BLaER1 (cell line): ENCODE measurements around the gene KAZN.

ENCODE experiments used
- H3K27ac ChIP-seq: shearing (Covaris generic); formaldehyde crosslinking; 2 replicates; pipeline ENCODE4 v1.8.1; 2022
- H3K27me3 ChIP-seq: shearing (Covaris generic); formaldehyde crosslinking; 2 replicates; pipeline ENCODE4 v1.8.1; 2022
- H3K36me3 ChIP-seq: shearing (Covaris generic); formaldehyde crosslinking; 2 replicates; pipeline ENCODE4 v1.8.1; 2022
- H3K4me1 ChIP-seq: shearing (Covaris generic); formaldehyde crosslinking; 2 replicates; pipeline ENCODE4 v1.8.1; 2022
- H3K4me2 ChIP-seq: shearing (Covaris generic); formaldehyde crosslinking; 2 replicates; pipeline ENCODE4 v1.8.1; 2022
- H3K4me3 ChIP-seq: shearing (Covaris generic); formaldehyde crosslinking; 2 replicates; pipeline ENCODE4 v1.8.1; 2022
- H3K9ac ChIP-seq: shearing (Covaris generic); formaldehyde crosslinking; 2 replicates; pipeline ENCODE4 v1.8.1; 2022
- H3K9me3 ChIP-seq: shearing (Covaris generic); formaldehyde crosslinking; 2 replicates; pipeline ENCODE4 v1.8.1; 2022
- H4K20me1 ChIP-seq: shearing (Covaris generic); formaldehyde crosslinking; 2 replicates; pipeline ENCODE4 v1.8.1; 2022
- Cebpa-rat ChIP-seq: shearing (Covaris generic); IDR thresholded peaks from 2 replicates; pipeline ENCODE4 v1.8.1; 2022

KAZN gene

DNA sequence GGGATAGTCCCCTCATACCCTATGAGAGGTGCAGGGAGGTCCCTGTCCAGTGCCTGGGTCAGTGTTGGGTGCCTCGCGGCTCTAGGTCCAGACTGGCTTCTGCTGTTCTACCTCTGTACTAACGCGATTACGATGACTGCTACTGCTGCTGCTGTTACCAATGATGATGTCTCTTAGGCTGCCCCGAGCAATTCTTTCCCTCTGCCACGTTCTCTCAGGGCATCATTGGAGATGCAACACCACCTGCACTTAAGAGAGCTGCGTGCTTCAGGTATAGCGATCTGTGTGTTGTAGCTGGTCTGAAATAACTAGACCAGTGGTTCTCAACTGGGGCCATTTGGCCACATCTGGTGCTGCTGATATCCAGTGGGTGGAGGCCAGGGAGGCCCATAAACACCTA, 36.9 kb downstream of the KAZN start:
- H3K27me3 ChIP-seq = no peaks in the 10 kb centered on the region
- H3K36me3 ChIP-seq = no peaks in the 10 kb centered on the region
- H3K9me3 ChIP-seq = no peaks in the 10 kb centered on the region
- no peak overlapping the region for H3K4me2 ChIP-seq
- H3K9ac ChIP-seq = no peak overlapping the region
- no peak overlapping the region for H3K27ac ChIP-seq
- peaks cover 15% of the 10 kb centered on the region for H3K4me1 ChIP-seq
- no peak for TF ChIP-seq Cebpa-rat
- no peaks in the 10 kb centered on the region for H4K20me1 ChIP-seq
- no peak overlapping the region for H3K4me3 ChIP-seq

DNA sequence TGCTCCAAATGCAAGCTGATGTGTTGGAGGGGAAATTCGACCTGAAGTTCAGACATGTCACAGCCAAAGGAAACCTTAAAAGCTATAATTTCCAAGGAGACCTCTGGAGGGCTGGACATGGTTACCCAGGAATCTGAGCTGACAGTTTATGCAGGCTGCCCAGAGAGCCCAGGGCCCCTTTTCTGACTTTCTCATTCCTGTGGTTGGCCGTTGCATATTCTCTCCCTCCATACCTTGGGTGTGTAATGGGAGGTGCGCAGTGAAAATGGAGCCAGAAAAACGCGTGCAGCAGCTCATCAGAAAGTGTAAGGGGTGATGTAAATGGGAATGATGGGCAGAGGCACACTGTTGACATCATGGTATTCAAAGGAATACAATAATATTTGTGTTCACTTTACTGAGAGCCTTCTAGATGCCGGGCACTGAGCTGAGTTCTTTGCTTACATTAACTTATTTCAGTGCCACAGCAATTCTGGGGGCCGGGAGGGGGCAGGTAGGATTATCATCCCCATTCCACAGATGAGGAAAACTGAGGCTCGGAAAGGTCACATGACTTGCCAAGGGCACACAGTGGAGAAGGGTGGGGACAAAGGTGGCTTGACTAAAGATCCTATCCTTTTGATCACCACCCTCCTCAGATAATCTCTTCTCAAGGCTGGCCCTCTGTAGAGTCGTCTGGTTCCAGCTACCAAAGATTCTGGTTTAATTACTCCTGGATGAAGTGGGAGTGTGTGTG, 38.6 kb downstream of the KAZN start:
- Histone ChIP-seq H4K20me1 (no peaks in the 10 kb centered on the region), H3K4me2 (no peak overlapping the region), H3K27me3 (no peaks in the 10 kb centered on the region), H3K27ac (no peak overlapping the region), H3K36me3 (no peaks in the 10 kb centered on the region), H3K9ac (no peak overlapping the region), H3K4me3 (no peak overlapping the region), H3K9me3 (0 out of 2 replicates have a peak, but pooled peaks cover 2% of the 10 kb centered on the region), H3K4me1 (peaks cover 15% of the 10 kb centered on the region)
- TF ChIP-seq Cebpa-rat = no peak

DNA sequence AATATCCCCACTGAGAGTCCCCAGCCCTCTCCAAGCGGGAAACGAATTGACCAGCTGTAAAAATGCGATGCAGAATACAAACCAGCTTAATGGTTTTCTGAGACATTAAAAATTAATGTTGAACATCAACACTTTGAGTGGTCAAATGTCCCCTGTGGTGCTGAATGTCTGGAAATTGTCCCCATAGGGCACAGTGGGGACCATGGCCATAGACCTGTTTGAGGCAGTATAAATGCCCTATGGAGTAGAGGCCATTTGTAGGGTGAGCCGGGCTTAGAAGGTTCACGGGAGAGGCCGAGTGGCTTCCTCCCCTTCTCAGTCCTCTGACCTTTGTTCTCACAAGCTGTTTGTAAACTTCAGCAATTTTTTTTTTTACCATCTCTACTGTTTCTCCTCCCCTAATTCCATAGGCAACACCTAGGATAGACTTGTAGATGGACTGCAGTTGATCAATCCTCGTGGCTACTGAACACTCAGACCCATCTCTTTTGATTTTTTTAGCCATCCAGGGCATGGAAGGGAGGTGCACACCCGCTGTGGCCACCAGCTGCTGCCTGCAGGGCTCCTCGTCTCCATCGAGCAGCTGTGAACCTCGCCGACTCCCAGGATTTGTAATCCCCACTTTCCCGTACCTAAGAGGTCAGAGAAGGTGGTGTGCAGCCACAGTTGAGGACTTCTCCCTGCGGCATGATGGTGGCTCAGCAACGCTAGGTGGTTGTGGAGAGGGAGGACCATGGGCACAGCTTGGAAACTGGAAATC, 41.0 kb downstream of the KAZN start:
- no peak overlapping the region for H3K4me2 ChIP-seq
- no peak overlapping the region for H3K9ac ChIP-seq
- no peak overlapping the region for H3K4me3 ChIP-seq
- no peaks in the 10 kb centered on the region for H4K20me1 ChIP-seq
- H3K27me3 ChIP-seq = no peaks in the 10 kb centered on the region
- peaks cover 23% of the 10 kb centered on the region for H3K4me1 ChIP-seq
- peaks cover 23% of the 10 kb centered on the region for H3K9me3 ChIP-seq
- H3K27ac ChIP-seq = no peak overlapping the region
- H3K36me3 ChIP-seq = no peaks in the 10 kb centered on the region
- TF ChIP-seq Cebpa-rat = no peak

DNA sequence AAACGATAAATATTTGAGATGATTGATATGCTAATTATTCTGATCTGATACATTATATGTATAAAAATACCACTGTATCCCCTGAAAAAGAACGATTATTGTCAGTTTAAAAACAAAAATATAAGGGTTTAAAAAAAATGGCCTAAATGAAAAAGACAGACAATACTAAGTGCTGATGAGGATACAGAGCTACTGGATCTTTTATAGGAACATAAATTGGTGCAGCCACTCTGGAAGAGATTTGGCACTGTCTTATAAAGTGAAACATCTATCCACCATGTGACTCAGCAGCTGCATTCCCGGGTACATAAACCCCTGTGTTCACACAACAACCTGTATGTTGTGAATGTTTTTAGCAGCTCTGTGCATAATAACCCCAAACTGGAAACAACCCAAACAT, 44.2 kb downstream of the KAZN start:
- Histone ChIP-seq H3K4me2 (no peak overlapping the region), H3K27ac (no peak overlapping the region), H4K20me1 (no peaks in the 10 kb centered on the region), H3K4me3 (no peak overlapping the region), H3K4me1 (peaks cover 14% of the 10 kb centered on the region), H3K9ac (no peak overlapping the region), H3K36me3 (no peaks in the 10 kb centered on the region), H3K27me3 (no peaks in the 10 kb centered on the region), H3K9me3 (peaks cover 35% of the 10 kb centered on the region)
- no peak for TF ChIP-seq Cebpa-rat

- no peaks in the 10 kb centered on the region for H4K20me1 ChIP-seq
- no peak for TF ChIP-seq Cebpa-rat
- no peaks in the 10 kb centered on the region for H3K27me3 ChIP-seq
- H3K4me2 ChIP-seq = no peak overlapping the region
- H3K9ac ChIP-seq = no peak overlapping the region
- no peaks in the 10 kb centered on the region for H3K36me3 ChIP-seq
- H3K27ac ChIP-seq = no peak overlapping the region
- H3K4me3 ChIP-seq = no peak overlapping the region
- H3K4me1 ChIP-seq = peaks cover 14% of the 10 kb centered on the region
- H3K9me3 ChIP-seq = peaks cover 34% of the 10 kb centered on the region
These were observed 48.5 kb downstream of the KAZN start for GRCh38 chr1:14646973-14647372.

DNA sequence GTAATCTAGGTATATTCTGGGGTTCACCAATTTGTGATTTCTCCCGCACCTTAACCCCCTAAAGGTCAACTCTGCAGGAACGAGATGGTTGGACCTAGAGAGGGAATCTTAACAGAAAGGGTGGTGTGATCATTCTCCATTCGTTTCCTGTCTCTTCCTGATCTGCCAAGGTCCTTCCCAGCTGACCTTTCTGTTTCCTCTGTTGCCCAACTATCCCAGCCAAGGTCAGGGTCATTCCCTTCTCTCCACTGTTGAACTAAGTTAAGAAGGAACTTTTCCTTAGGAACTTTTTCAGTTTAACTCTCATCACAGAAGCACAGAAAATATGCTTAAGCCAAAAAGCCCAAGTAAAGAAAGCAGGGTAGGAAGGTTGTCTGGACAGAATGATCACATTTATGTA, 49.3 kb downstream of the KAZN start:
- H3K4me2 ChIP-seq = no peak overlapping the region
- no peaks in the 10 kb centered on the region for H3K27me3 ChIP-seq
- no peak for TF ChIP-seq Cebpa-rat
- H3K27ac ChIP-seq = no peak overlapping the region
- no peaks in the 10 kb centered on the region for H3K36me3 ChIP-seq
- peaks cover 28% of the 10 kb centered on the region for H3K9me3 ChIP-seq
- H4K20me1 ChIP-seq = no peaks in the 10 kb centered on the region
- no peak overlapping the region for H3K9ac ChIP-seq
- peaks cover 14% of the 10 kb centered on the region for H3K4me1 ChIP-seq
- no peak overlapping the region for H3K4me3 ChIP-seq

DNA sequence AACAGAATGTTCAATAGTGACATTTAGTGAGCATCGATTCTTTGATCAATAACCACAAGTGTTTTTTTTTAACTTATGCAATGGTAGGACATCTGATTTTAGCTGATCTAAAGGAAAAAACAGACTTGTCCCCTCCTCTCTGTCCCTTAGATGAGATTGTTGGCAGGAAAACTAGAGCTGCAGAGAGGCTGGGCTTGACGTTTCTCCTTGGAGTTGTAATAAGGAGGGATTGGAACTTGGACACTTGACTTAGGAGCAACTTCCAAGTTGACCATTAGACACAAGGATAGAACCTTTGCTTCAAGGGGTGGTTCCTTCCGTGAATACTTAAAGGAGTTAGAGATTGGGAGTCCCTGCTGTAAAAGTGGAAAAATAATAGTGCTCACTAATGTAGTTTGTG, 49.9 kb downstream of the KAZN start:
- H3K9me3 ChIP-seq = peaks cover 22% of the 10 kb centered on the region
- no peak overlapping the region for H3K9ac ChIP-seq
- H3K4me3 ChIP-seq = no peak overlapping the region
- H3K27me3 ChIP-seq = no peaks in the 10 kb centered on the region
- H3K4me2 ChIP-seq = no peak overlapping the region
- H3K27ac ChIP-seq = no peak overlapping the region
- no peak for TF ChIP-seq Cebpa-rat
- no peaks in the 10 kb centered on the region for H3K36me3 ChIP-seq
- H4K20me1 ChIP-seq = no peaks in the 10 kb centered on the region
- H3K4me1 ChIP-seq = peaks cover 10% of the 10 kb centered on the region

DNA sequence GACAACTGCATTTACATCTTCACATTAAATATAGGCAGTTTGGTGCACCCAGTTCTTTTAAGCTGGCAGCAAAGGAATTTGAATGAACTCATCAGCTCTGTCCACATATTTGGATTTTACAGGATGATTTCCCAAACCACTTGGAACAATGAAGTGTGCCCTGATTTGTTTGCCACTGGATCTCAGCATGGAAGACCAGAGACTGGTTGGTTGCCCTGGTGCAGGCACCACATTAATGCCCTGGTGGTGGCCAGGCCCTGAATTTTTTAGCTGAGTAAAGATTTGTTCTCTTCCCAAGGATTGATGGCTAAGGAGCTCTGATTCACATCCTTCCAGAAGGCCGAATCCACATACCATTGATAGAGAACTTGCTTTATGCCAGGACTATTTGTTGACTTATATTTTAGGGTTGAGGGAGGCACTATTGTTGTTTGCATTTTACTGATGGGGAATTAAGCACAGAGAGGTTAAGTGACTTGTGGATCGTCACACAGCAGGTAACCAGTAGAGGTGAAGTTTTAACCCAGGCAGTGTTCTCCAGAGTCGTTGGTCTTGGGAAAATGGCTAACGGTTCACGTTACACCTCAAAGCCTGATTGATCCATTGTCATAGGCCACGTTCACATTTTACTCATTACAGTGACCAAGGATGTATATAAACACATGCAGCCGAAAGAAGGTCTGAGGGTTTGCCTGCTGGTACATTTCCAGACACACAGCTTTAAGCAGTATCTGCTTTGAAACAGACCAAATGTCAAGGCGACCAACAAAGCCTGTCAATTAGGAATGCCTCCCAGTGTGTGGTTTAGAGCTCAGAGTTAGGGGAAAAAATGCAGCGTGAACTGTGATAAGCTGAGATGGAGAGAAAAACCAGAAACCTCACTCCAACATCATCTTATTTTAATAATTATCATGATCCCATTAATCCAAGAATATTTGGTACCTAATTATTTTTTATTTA, 50.7 kb downstream of the KAZN start:
- Histone ChIP-seq H3K27me3 (no peaks in the 10 kb centered on the region), H4K20me1 (no peaks in the 10 kb centered on the region), H3K4me2 (no peak overlapping the region), H3K36me3 (no peaks in the 10 kb centered on the region), H3K9ac (no peak overlapping the region), H3K4me1 (peaks cover 2% of the 10 kb centered on the region), H3K4me3 (no peak overlapping the region), H3K27ac (no peak overlapping the region), H3K9me3 (peaks cover 14% of the 10 kb centered on the region)
- no peak for TF ChIP-seq Cebpa-rat

DNA sequence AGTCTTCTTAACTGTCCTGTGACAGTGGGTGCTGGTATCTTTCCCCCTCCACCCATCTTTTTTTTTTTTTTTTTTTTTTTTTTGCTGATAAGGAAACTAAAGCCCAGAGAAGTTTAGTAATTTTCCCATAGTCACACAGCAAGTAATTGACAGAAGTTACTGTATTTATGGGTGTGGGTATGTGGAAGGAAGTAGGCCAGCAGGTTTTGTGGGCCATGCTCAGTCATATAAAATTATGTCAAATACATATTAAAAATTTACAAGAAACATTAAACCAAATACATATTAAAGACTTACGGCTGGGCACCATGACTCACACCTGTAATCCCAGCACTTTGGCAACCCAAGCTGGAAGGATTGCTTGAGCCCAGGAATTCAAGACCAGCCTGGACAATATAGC, 51.5 kb downstream of the KAZN start:
- TF ChIP-seq Cebpa-rat = no peak
- Histone ChIP-seq H3K9me3 (peaks cover 7% of the 10 kb centered on the region), H3K27me3 (no peaks in the 10 kb centered on the region), H3K4me2 (no peak overlapping the region), H3K36me3 (no peaks in the 10 kb centered on the region), H4K20me1 (no peaks in the 10 kb centered on the region), H3K27ac (no peak overlapping the region), H3K4me3 (no peak overlapping the region), H3K9ac (no peak overlapping the region), H3K4me1 (no peaks in the 10 kb centered on the region)

DNA sequence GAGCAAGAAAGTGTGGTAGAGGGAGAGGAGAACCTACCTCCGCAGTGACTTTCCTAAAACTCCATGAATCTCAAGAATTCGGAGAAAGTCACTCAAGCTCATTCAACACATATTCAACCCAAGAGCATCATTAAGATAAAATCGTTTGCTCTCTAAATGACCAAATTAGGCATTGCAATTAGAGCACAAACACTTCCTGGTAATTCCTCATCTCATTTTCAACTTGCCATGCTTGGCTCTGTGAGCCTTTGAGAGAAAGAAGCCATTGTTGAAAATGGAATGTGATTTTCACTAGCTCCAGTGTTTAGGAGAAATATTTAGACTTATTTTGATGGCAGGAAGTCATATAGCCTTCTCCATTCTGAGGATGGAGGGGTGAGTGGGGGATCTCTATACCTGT, 52.5 kb downstream of the KAZN start:
- Histone ChIP-seq H3K4me3 (no peak overlapping the region), H3K36me3 (no peaks in the 10 kb centered on the region), H3K9ac (no peak overlapping the region), H3K9me3 (no peaks in the 10 kb centered on the region), H3K27me3 (no peaks in the 10 kb centered on the region), H3K27ac (no peak overlapping the region), H3K4me2 (no peak overlapping the region), H3K4me1 (no peaks in the 10 kb centered on the region), H4K20me1 (no peaks in the 10 kb centered on the region)
- TF ChIP-seq Cebpa-rat = no peak
